ENCODE data around the gene PRELID3B. TPM values are rescaled to one million over a fixed set of nuclear protein-coding genes. Genes with fewer than 3 reads are reported as not detected.

Gene PRELID3B
- total and polyA plus RNA-seq, 2 of the 8 experiments (the other 6 are each of a cell fraction or from before 2014, with no cell fraction given), result 8.1 to 50.5 TPM

DNA sequence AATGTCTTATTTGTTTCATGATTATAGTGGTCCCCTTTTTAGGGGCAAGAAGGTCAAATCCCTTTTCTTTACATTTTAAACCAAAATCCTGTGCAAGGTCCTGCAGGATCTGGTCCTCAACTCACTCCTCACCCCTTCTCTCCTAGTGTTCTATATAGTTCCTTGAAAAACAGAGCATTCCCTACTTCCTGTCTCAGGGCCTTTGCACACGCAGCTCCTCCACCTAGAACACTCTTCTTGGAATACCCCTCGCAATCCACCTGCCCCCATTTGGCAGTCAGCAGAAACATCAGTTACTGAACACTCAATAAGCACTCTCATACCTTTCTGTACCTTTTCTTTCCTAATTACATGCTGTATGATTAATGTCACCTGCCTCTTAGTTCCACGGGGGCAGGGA lies 7.2 kb downstream of the PRELID3B start:
- no peak for FAIRE-seq
- CTCF ChIA-PET (ENCODE audit: partially characterized antibody), result interaction anchor here (1.3 kb wide), 1 partner anchor 172 kb away, joined by 4 read pairs; no protein-coding TSS in a partner anchor
- TF ChIP-seq TAF7 (optimal IDR thresholded peaks at IDR 0.05; ENCODE audit: borderline replicate concordance, low read depth, low read length) (no peak), HDAC2 (IDR thresholded peaks at IDR 0.05; ENCODE audit: borderline replicate concordance in 1 of 2, low read depth in 2 of 2, low read length in 2 of 2) (no peak), CEBPB (IDR thresholded peaks at IDR 0.05; ENCODE audit: low read depth, low read length) (no peak), GABPA (IDR thresholded peaks at IDR 0.05; ENCODE audit: borderline replicate concordance, insufficient read depth, low read length) (no peak), PHF8 (conservative IDR thresholded peaks at IDR 0.05; ENCODE audit: low read depth, low read length) (no peak), E2F6 (IDR thresholded peaks at IDR 0.05) (no peak), KDM4A (IDR thresholded peaks at IDR 0.05; ENCODE audit: low read depth, low read length, severe bottlenecking) (no peak), SAP30 (IDR thresholded peaks at IDR 0.05; ENCODE audit: insufficient read depth, insufficient replicate concordance, low read length) (no peak)
- TF ChIP-seq, protein P1, sequence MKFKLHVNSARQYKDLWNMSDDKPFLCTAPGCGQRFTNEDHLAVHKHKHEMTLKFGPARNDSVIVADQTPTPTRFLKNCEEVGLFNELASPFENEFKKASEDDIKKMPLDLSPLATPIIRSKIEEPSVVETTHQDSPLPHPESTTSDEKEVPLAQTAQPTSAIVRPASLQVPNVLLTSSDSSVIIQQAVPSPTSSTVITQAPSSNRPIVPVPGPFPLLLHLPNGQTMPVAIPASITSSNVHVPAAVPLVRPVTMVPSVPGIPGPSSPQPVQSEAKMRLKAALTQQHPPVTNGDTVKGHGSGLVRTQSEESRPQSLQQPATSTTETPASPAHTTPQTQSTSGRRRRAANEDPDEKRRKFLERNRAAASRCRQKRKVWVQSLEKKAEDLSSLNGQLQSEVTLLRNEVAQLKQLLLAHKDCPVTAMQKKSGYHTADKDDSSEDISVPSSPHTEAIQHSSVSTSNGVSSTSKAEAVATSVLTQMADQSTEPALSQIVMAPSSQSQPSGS (IDR thresholded peaks at IDR 0.05; ENCODE audit: low read length), result no peak
- TF ChIP-seq, protein P2, sequence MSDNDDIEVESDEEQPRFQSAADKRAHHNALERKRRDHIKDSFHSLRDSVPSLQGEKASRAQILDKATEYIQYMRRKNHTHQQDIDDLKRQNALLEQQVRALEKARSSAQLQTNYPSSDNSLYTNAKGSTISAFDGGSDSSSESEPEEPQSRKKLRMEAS (IDR thresholded peaks at IDR 0.05), result no peak

More for the DNA sequence above, 7.2 kb downstream of the PRELID3B start:
- 84% methylated on average over 3 of the region's 3 CpGs; no CpG with 5 or more reads in 1 of the 2 experiments for WGBS, 2 experiments (ENCODE audit: extremely low coverage in 1 of 2, insufficient coverage in 1 of 2, insufficient read length in 1 of 2, insufficient replicate concordance in 2 of 2, low coverage in 1 of 2, low lambda C conversion rate in 2 of 2, missing lambda C conversion rate in 1 of 2)
- Histone ChIP-seq H3K79me1 (ENCODE audit: low read depth, low read length) (peaks cover 2% of the 10 kb centered on the region), H2BK15ac (ENCODE audit: low read length) (no peak overlapping the region), H3K9ac (replicated peaks in 1 of 4; ENCODE audit: extremely low read depth in 1 of 4, low read depth in 3 of 4, low read length in 3 of 4) (no peak overlapping the region), H3K9me3 (ENCODE audit: insufficient read depth in 2 of 2, low read depth in 1 of 2, low read length in 1 of 2) (no peaks in the 10 kb centered on the region), H4K5ac (ENCODE audit: insufficient read length, low read depth, low read length) (no peak overlapping the region), H3K23ac (ENCODE audit: insufficient read length) (no peak overlapping the region), H3K27me3 (replicated peaks in 1 of 4; ENCODE audit: control insufficient read depth in 3 of 4, extremely low read depth in 1 of 4, insufficient read depth in 3 of 4, low read length in 3 of 4) (peaks cover 0 to 5% (median 1%) of the 10 kb centered on the region in 4 experiments; a peak in 2 of 7 replicates), H3K36me3 (ENCODE audit: control insufficient read depth in 2 of 4, insufficient read depth in 4 of 4, low read length in 3 of 4) (peaks cover 0 to 37% (median 7%) of the 10 kb centered on the region in 4 experiments; a peak in 4 of 8 replicates), H3K56ac (replicated peaks; ENCODE audit: insufficient read length, low read depth, low read length) (no peak overlapping the region), H3K23me2 (ENCODE audit: low read depth, low read length) (peaks cover 5% of the 10 kb centered on the region), H4K91ac (replicated peaks; ENCODE audit: insufficient read length, low read length) (no peak overlapping the region), H4K8ac (ENCODE audit: extremely low read depth, insufficient read depth, low read length) (no peak overlapping the region), H3K18ac (ENCODE audit: extremely low read depth, low read length) (no peak overlapping the region), H2BK12ac (ENCODE audit: low read depth, low read length) (no peak overlapping the region), H3K14ac (ENCODE audit: insufficient read length) (no peak overlapping the region), H3K4me2 (ENCODE audit: insufficient read depth in 1 of 2, low read depth in 2 of 2, low read length in 2 of 2) (no peak overlapping the region), H3K79me2 (ENCODE audit: control insufficient read depth in 1 of 2, insufficient read depth in 2 of 2, low read length in 2 of 2) (peaks cover 13 to 29% of the 10 kb centered on the region in 2 experiments), H4K20me1 (replicated peaks in 1 of 2; ENCODE audit: control insufficient read depth in 1 of 2, insufficient read depth in 2 of 2, low read length in 2 of 2) (peaks cover 2 to 7% of the 10 kb centered on the region in 2 experiments), H3K4ac (replicated peaks; ENCODE audit: insufficient read length, low read depth, low read length) (no peak overlapping the region), H2BK5ac (ENCODE audit: low read depth, low read length) (no peak overlapping the region), H2BK20ac (ENCODE audit: low read length) (no peak overlapping the region), H3K4me1 (replicated peaks in 1 of 4; ENCODE audit: control insufficient read depth in 3 of 4, insufficient read depth in 4 of 4, low read length in 3 of 4) (peaks cover 0 to 6% (median 1%) of the 10 kb centered on the region in 4 experiments; a peak in 3 of 7 replicates), H3K27ac (ENCODE audit: low read depth, low read length) (no peak overlapping the region), H2BK120ac (replicated peaks; ENCODE audit: low read depth, low read length) (no peak overlapping the region), H2AK5ac (ENCODE audit: low read depth, low read length) (no peak overlapping the region), H2AFZ (ENCODE audit: low read length) (no peak overlapping the region), H3K4me3 (ENCODE audit: extremely low read depth in 1 of 4, insufficient read depth in 2 of 4, low read depth in 3 of 4, low read length in 4 of 4) (no peak overlapping the region)
- POLR2A ChIA-PET (ENCODE audit: partially characterized antibody), result no interaction called here
- DNase-seq (ENCODE audit: low read depth in 1 of 2, low spot score in 2 of 2), result no peak
